Hematopoietic multipotent progenitor cell treated with erythropoietin and hydrocortisone succinate and interleukin-3 and kit ligand, for 8 days (in vitro differentiated cells): ENCODE measurements around the gene LAMB4.
A peak's percentile ranks its signal among the peaks of the same experiment; 100 is the strongest.
"Not testable (repeated sequence)": the region's sequence is repeated elsewhere in the genome, so short reads cannot be mapped to it uniquely, and the experiment has no call there.

ENCODE experiments used
- DNase-seq: peaks from one replicate; pipeline ENCODE4 v3.0.0-alpha.2; 2015

Gene LAMB4

GRCh38 chr7:108038986-108039385, 91.2 kb downstream of the LAMB4 start:
- no peak for DNase-seq

GRCh38 chr7:108037741-108038140, 92.4 kb downstream of the LAMB4 start:
- no peak for DNase-seq

GRCh38 chr7:108037140-108037539, 93.0 kb downstream of the LAMB4 start:
- no peak for DNase-seq

- no peak for DNase-seq
Measured at GRCh38 chr7:108034586-108034985, 95.6 kb downstream of the LAMB4 start.

- DNase-seq = no peak
Measured at GRCh38 chr7:108033776-108034497, 96.2 kb downstream of the LAMB4 start.

GRCh38 chr7:108033309-108033708, 96.9 kb downstream of the LAMB4 start:
- not testable (repeated sequence) for DNase-seq

GRCh38 chr7:108030516-108030915, 99.6 kb downstream of the LAMB4 start:
- DNase-seq = no peak

GRCh38 chr7:108029034-108029433, 101.1 kb downstream of the LAMB4 start:
- DNase-seq = no peak

- no peak for DNase-seq
Measured at GRCh38 chr7:108028111-108028510, 102.0 kb downstream of the LAMB4 start.

- DNase-seq = no peak
Measured at GRCh38 chr7:108027239-108027638, 102.9 kb downstream of the LAMB4 start.

- DNase-seq = no peak
Measured at GRCh38 chr7:108026647-108027046, 103.5 kb downstream of the LAMB4 start.

GRCh38 chr7:108026116-108026515, 104.0 kb downstream of the LAMB4 start:
- DNase-seq = no peak

GRCh38 chr7:108024538-108024937, 105.6 kb downstream of the LAMB4 start:
- no peak for DNase-seq

GRCh38 chr7:108020585-108020984, 109.6 kb downstream of the LAMB4 start:
- no peak for DNase-seq

GRCh38 chr7:108018668-108019067, 111.5 kb downstream of the LAMB4 start:
- DNase-seq = no peak

GRCh38 chr7:108017776-108018151, 112.4 kb downstream of the LAMB4 start:
- no peak for DNase-seq

GRCh38 chr7:108016841-108017775, 113.1 kb downstream of the LAMB4 start:
- peak; percentile 4 for DNase-seq

GRCh38 chr7:108015740-108016139, 114.4 kb downstream of the LAMB4 start:
- no peak for DNase-seq

GRCh38 chr7:108014747-108015682, 115.1 kb downstream of the LAMB4 start:
- DNase-seq = no peak

- no peak for DNase-seq
Measured at GRCh38 chr7:108014215-108014614, 115.9 kb downstream of the LAMB4 start.

- DNase-seq = peak; percentile 60
Measured at GRCh38 chr7:108012499-108013430, 117.4 kb downstream of the LAMB4 start.

- no peak for DNase-seq
Measured at GRCh38 chr7:108010377-108010776, 119.8 kb downstream of the LAMB4 start.
